ENCODE results near the gene SMARCC2. TPM values are rescaled to one million over a fixed set of nuclear protein-coding genes. Genes with fewer than 3 reads are reported as not detected.

The SMARCC2 gene
- total and polyA plus RNA-seq, 12 donors, result 16.2 to 81.9 (median 60.7) TPM

DNA sequence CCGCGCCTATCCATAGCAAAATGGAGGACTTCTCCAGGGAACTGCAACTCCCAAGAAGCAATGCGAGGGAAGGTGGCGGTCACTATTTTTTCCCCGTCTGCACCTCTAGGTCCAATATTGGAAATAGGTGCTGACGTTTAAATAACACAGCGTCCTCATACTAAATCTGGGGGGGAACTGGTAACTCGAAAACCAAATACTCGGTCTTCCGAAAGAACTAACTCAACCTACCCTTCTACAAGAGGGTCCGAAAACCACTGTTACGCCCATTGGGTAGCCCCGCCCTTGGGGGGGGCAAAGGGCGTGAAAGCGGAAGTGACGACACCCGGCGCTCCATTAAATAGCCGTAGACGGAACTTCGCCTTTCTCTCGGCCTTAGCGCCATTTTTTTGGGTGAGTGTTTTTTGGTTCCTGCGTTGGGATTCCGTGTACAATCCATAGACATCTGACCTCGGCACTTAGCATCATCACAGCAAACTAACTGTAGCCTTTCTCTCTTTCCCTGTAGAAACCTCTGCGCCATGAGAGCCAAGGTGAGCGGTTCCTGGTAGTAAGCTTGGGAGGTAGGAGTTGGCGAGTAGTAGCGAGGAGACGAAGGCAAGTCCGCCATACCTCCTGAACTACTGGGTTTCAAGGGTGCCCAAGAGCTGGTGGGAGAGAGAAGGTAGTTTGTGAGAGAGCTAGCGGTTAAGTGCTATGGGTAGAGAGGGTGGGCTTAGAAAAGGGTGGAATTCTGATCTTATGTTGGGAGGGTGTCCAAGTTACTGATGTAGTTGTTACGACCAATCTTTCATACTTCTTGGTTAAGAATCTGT, 72.8 kb downstream of the SMARCC2 start, which contains the start of gene RPL41:
TSS of gene RPL41 (plus strand) at position 367 of the 815 bp plus-strand sequence.
- Histone ChIP-seq H3K27me3 (no peaks in the 10 kb centered on the region), H3K36me3 (peaks cover 0 to 47% (median 33%) of the 10 kb centered on the region in 9 donors), H3K4me1 (peaks cover 0 to 44% (median 32%) of the 10 kb centered on the region in 9 donors), H3K27ac (peak within 1 kb of the TSS; percentile 78 to 95 (median 91)), H3K4me3 (peak within 1 kb of the TSS; percentile 53 to 84 (median 74)), H3K9me3 (no peaks in the 10 kb centered on the region)
- 0% methylated on average over 34 of the region's 34 CpGs for WGBS, 2 donors
- TF ChIP-seq, protein P1, sequence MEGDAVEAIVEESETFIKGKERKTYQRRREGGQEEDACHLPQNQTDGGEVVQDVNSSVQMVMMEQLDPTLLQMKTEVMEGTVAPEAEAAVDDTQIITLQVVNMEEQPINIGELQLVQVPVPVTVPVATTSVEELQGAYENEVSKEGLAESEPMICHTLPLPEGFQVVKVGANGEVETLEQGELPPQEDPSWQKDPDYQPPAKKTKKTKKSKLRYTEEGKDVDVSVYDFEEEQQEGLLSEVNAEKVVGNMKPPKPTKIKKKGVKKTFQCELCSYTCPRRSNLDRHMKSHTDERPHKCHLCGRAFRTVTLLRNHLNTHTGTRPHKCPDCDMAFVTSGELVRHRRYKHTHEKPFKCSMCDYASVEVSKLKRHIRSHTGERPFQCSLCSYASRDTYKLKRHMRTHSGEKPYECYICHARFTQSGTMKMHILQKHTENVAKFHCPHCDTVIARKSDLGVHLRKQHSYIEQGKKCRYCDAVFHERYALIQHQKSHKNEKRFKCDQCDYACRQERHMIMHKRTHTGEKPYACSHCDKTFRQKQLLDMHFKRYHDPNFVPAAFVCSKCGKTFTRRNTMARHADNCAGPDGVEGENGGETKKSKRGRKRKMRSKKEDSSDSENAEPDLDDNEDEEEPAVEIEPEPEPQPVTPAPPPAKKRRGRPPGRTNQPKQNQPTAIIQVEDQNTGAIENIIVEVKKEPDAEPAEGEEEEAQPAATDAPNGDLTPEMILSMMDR (IDR thresholded peaks at IDR 0.05), result peak in 1 of 9 donors; percentile 4
- peak; percentile 92 to 95 for DNase-seq
- ATAC-seq, result peak; percentile 73 to 89 (median 82)
- intact Hi-C loops (cut with DNase I), result loop anchor here in 6 of 10 donors (5.0 to 10.0 kb wide), 8 partner anchors 39 to 382 kb away; partner anchors contain the start of genes SPRYD4 (in 4 of the 6), GDF11 (in 1 of the 6), NABP2 (in 1 of the 6) and RNF41 (in 1 of the 6)

DNA sequence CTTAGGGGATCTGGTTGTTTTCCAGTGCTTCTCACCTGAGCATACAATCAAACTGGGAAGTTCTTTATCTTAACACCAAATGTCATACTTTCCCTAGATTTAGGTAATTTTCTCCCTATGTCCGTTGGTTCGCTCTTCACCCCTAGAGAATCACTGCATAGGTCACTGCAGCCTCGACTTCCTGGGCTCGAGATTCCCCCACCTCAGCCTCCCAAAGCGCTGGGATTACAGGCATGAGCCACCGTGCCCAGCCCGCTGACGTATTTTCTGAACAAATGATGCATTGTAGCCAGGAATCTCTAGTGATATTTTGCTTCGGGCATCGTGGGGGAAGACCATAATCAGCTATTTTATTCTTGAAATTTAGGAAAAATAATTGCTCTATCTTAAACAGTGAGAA, 74.0 kb downstream of the SMARCC2 start:
- TF ChIP-seq, protein P1 (IDR thresholded peaks at IDR 0.05), result no peak
- ATAC-seq (no peak), DNase-seq (peak in 1 of 2 donors; percentile 30)
- Histone ChIP-seq H3K27me3 (no peaks in the 10 kb centered on the region), H3K27ac (peak overlapping the region; percentile 78 to 95 (median 91)), H3K36me3 (peaks cover 0 to 47% (median 34%) of the 10 kb centered on the region in 9 donors), H3K4me3 (peak overlapping the region; percentile 53 to 84 (median 74)), H3K9me3 (no peaks in the 10 kb centered on the region), H3K4me1 (peaks cover 0 to 33% (median 28%) of the 10 kb centered on the region in 9 donors)
- WGBS, 2 donors, result 33 to 37% methylated on average over 10 of the region's 10 CpGs
- intact Hi-C loops (cut with DNase I), result loop anchor here in 6 of 10 donors (5.0 to 10.0 kb wide), 8 partner anchors 38 to 381 kb away; partner anchors contain the start of genes SPRYD4 (in 4 of the 6), GDF11 (in 1 of the 6), NABP2 (in 1 of the 6) and RNF41 (in 1 of the 6)

DNA sequence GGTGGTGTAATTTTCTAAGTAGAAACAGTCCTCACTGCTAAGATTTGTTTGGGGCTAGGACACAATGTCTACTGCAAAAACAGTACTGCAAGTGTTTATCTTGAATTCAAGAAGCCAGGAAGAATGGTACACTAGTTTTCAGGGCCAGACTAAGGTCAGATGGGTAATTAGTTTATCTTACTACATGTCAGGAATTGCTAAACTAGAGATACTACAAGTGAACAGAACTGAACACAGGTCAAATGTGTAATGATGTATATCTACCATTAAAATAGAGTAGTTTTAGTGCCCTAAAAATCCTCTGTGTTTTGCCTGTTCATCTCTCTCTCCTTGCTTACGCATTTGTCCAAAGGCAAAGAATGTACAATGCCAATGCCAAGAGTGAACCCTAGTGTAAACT, 75.2 kb downstream of the SMARCC2 start:
- Histone ChIP-seq H3K27ac (no peak overlapping the region), H3K36me3 (peaks cover 0 to 56% (median 44%) of the 10 kb centered on the region in 9 donors), H3K4me1 (peaks cover 0 to 20% (median 16%) of the 10 kb centered on the region in 9 donors), H3K27me3 (no peaks in the 10 kb centered on the region), H3K4me3 (no peak overlapping the region), H3K9me3 (no peaks in the 10 kb centered on the region)
- WGBS, 2 donors, result 94 to 97% methylated on average over 1 of the region's 1 CpG
- ATAC-seq (no peak), DNase-seq (no peak)
- intact Hi-C loops (cut with DNase I), result loop anchor here in 3 of 10 donors (10.0 kb wide), 3 partner anchors 351 to 379 kb away; partner anchors contain the start of genes SPRYD4 (in 2 of the 3) and GDF11 (in 1 of the 3)
- TF ChIP-seq, protein P1 (IDR thresholded peaks at IDR 0.05), result no peak

Other genes starting within 250 kb of the SMARCC2 start
- 1 to 10 TPM in 2 of 10 donors, under 1 TPM in 8; 0.26 to 1.3 (median 0.58) TPM for gene PMEL, start 223.4 kb downstream of the SMARCC2 start, total RNA-seq
- gene PMEL, start 223.4 kb downstream of the SMARCC2 start, polyA plus RNA-seq, result under 1 TPM; 0.49 to 0.66 TPM
- 10 to 100 TPM in 4 of 10 donors, 1 to 10 TPM in 6; 5.1 to 15.2 (median 8.4) TPM for gene CDK2, start 222.7 kb downstream of the SMARCC2 start, total RNA-seq
- gene CDK2, start 222.7 kb downstream of the SMARCC2 start, polyA plus RNA-seq, result 10 to 100 TPM in 1 of 2 donors, 1 to 10 TPM in 1; 6.9 to 18.4 TPM
- gene RAB5B, start 215.4 kb downstream of the SMARCC2 start, total RNA-seq, result 100 to 1,000 TPM; 107 to 137 (median 122) TPM
- gene RAB5B, start 215.4 kb downstream of the SMARCC2 start, polyA plus RNA-seq, result 10 to 100 TPM; 35.3 to 62.4 TPM
- gene SUOX, start 192.2 kb downstream of the SMARCC2 start, total RNA-seq, result 10 to 100 TPM; 28.2 to 44.8 (median 31.4) TPM
- gene SUOX, start 192.2 kb downstream of the SMARCC2 start, polyA plus RNA-seq, result 10 to 100 TPM; 23.2 to 23.9 TPM
- gene IKZF4, start 168.4 kb downstream of the SMARCC2 start, total RNA-seq, result 10 to 100 TPM in 1 of 10 donors, 1 to 10 TPM in 9; 5.2 to 10.1 (median 7.3) TPM
- gene IKZF4, start 168.4 kb downstream of the SMARCC2 start, polyA plus RNA-seq, result 1 to 10 TPM; 1.6 to 3.7 TPM
- 10 to 100 TPM in 9 of 10 donors, 1 to 10 TPM in 1; 6.9 to 39.6 (median 19.3) TPM for gene RPS26, start 147.6 kb downstream of the SMARCC2 start, total RNA-seq
- gene RPS26, start 147.6 kb downstream of the SMARCC2 start, polyA plus RNA-seq, result 1,000 to 10,000 TPM; 1,156 to 1,370 TPM
- gene ERBB3, start 109.3 kb downstream of the SMARCC2 start, total RNA-seq, result 1 to 10 TPM in 9 of 10 donors, under 1 TPM in 1; 0.80 to 6.1 (median 2.9) TPM
- 1 to 10 TPM; 2.1 to 7.8 TPM for gene ERBB3, start 109.3 kb downstream of the SMARCC2 start, polyA plus RNA-seq
- gene PA2G4, start 84.9 kb downstream of the SMARCC2 start, total RNA-seq, result 10 to 100 TPM; 64.3 to 91.9 (median 71.5) TPM
- gene PA2G4, start 84.9 kb downstream of the SMARCC2 start, polyA plus RNA-seq, result 100 to 1,000 TPM in 1 of 2 donors, 10 to 100 TPM in 1; 79.4 to 148 TPM
- gene RPL41, start 72.8 kb downstream of the SMARCC2 start, total RNA-seq, result 1,000 to 10,000 TPM; 1,835 to 2,619 (median 2,004) TPM
- gene RPL41, start 72.8 kb downstream of the SMARCC2 start, polyA plus RNA-seq, result 1,000 to 10,000 TPM in 1 of 2 donors, 100 to 1,000 TPM in 1; 475 to 5,263 TPM
- 1 to 10 TPM; 3.6 to 5.8 (median 4.9) TPM for gene ZC3H10, start 71.2 kb downstream of the SMARCC2 start, total RNA-seq
- 1 to 10 TPM; 2.1 to 3.4 TPM for gene ZC3H10, start 71.2 kb downstream of the SMARCC2 start, polyA plus RNA-seq
- 10 to 100 TPM; 28.8 to 47.5 (median 31.9) TPM for gene ESYT1, start 61.2 kb downstream of the SMARCC2 start, total RNA-seq
- gene ESYT1, start 61.2 kb downstream of the SMARCC2 start, polyA plus RNA-seq, result 10 to 100 TPM; 20.9 to 57.3 TPM
- 10 to 100 TPM; 39.8 to 61.9 (median 49.9) TPM for gene MYL6B, start 36.9 kb downstream of the SMARCC2 start, total RNA-seq
- 10 to 100 TPM; 31.9 to 64.0 TPM for gene MYL6B, start 36.9 kb downstream of the SMARCC2 start, polyA plus RNA-seq
- 1,000 to 10,000 TPM in 1 of 10 donors, 100 to 1,000 TPM in 9; 355 to 1,188 (median 413) TPM for gene MYL6, start 31.1 kb downstream of the SMARCC2 start, total RNA-seq
- 1,000 to 10,000 TPM in 1 of 2 donors, 100 to 1,000 TPM in 1; 670 to 2,127 TPM for gene MYL6, start 31.1 kb downstream of the SMARCC2 start, polyA plus RNA-seq
- 10 to 100 TPM; 43.6 to 66.3 (median 47.0) TPM for gene RNF41, start 32.4 kb upstream of the SMARCC2 start, total RNA-seq
- gene RNF41, start 32.4 kb upstream of the SMARCC2 start, polyA plus RNA-seq, result 10 to 100 TPM in 1 of 2 donors, 1 to 10 TPM in 1; 7.0 to 27.0 TPM
- 10 to 100 TPM; 16.2 to 25.3 (median 20.4) TPM for gene NABP2, start 34.9 kb upstream of the SMARCC2 start, total RNA-seq
- 10 to 100 TPM; 13.5 to 27.7 TPM for gene NABP2, start 34.9 kb upstream of the SMARCC2 start, polyA plus RNA-seq
- not detected for gene SLC39A5, start 40.6 kb upstream of the SMARCC2 start, total RNA-seq
- under 1 TPM; 0.20 to 0.59 TPM for gene SLC39A5, start 40.6 kb upstream of the SMARCC2 start, polyA plus RNA-seq
- gene ANKRD52, start 68.9 kb upstream of the SMARCC2 start, total RNA-seq, result 10 to 100 TPM; 22.2 to 30.9 (median 26.5) TPM
- 10 to 100 TPM; 10.2 to 10.8 TPM for gene ANKRD52, start 68.9 kb upstream of the SMARCC2 start, polyA plus RNA-seq
- gene COQ10A, start 77.5 kb upstream of the SMARCC2 start, total RNA-seq, result 100 to 1,000 TPM in 9 of 10 donors, 10 to 100 TPM in 1; 55.5 to 258 (median 147) TPM
- gene COQ10A, start 77.5 kb upstream of the SMARCC2 start, polyA plus RNA-seq, result 100 to 1,000 TPM; 101 to 245 TPM
- gene CS, start 110.8 kb upstream of the SMARCC2 start, total RNA-seq, result 100 to 1,000 TPM; 601 to 991 (median 877) TPM
- gene CS, start 110.8 kb upstream of the SMARCC2 start, polyA plus RNA-seq, result 100 to 1,000 TPM; 154 to 192 TPM
- gene CNPY2, start 126.5 kb upstream of the SMARCC2 start, total RNA-seq, result 10 to 100 TPM; 22.3 to 51.0 (median 38.7) TPM
- 10 to 100 TPM; 76.2 to 88.2 TPM for gene CNPY2, start 126.5 kb upstream of the SMARCC2 start, polyA plus RNA-seq
- gene PAN2, start 144.5 kb upstream of the SMARCC2 start, total RNA-seq, result 10 to 100 TPM; 23.6 to 64.4 (median 38.1) TPM
- gene PAN2, start 144.5 kb upstream of the SMARCC2 start, polyA plus RNA-seq, result 10 to 100 TPM; 20.6 to 85.3 TPM
- gene IL23A, start 149.4 kb upstream of the SMARCC2 start, total RNA-seq, result under 1 TPM in 5 of 10 donors, not detected in 5; 0.23 to 0.57 (median 0.44) TPM
- gene IL23A, start 149.4 kb upstream of the SMARCC2 start, polyA plus RNA-seq, result under 1 TPM in 1 of 2 donors, not detected in 1; 0.20 TPM
- 100 to 1,000 TPM in 1 of 10 donors, 10 to 100 TPM in 9; 30.8 to 107 (median 38.7) TPM for gene STAT2, start 170.6 kb upstream of the SMARCC2 start, total RNA-seq
- gene STAT2, start 170.6 kb upstream of the SMARCC2 start, polyA plus RNA-seq, result 10 to 100 TPM; 16.9 to 52.6 TPM
- gene APOF, start 173.4 kb upstream of the SMARCC2 start, total RNA-seq, result not detected
- not detected for gene APOF, start 173.4 kb upstream of the SMARCC2 start, polyA plus RNA-seq

Measured in heart right ventricle (tissue), 16 donors.